ENCODE data around the gene CAMTA1.

DNA sequence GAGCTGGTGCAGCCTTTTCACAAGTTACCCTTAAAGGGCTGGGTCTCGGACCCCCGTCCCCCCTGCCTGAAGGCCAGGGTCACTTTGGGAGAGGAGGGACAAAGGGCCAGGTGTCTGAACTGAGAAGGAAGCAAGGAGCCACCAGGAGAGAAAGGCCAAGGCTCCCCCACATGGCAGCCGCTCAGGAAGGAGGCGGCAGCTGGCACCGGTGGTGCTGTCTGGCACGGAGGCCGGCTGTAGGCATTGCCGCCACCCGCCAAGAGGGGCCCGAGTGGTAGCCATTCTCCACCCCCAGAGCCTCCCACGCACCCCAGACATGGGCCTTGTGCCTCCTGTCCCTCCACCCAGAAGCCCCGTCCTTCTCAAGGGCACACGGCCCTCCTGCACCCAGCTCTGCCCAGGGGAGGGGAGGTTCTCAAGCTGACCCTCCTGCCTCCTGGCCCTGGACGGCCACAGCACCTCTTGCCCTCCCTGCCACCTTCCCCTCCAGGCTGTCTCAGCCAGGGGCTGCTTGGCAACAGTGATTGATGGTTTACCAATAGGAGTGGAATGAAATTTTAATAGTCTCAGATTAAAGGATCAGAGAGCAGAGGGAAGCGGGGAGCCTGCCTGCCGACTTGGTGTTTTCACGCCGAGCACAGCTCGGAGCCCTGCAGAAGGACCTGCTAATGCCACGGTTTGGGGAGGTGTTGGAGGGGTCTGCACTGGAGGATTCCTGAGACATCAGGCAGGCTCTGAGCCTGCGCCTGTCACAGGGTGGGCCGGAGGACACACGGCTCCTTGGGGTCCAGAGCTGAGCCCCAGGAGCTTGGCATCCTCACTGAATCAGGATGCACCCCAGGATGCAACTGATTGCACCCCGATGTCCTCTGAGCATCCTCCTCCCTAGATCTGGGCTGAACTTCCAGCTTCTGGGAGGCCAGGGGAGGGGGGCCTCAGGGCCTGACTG, 773.9 kb downstream of the CAMTA1 start:
- TF ChIP-seq, protein P1, sequence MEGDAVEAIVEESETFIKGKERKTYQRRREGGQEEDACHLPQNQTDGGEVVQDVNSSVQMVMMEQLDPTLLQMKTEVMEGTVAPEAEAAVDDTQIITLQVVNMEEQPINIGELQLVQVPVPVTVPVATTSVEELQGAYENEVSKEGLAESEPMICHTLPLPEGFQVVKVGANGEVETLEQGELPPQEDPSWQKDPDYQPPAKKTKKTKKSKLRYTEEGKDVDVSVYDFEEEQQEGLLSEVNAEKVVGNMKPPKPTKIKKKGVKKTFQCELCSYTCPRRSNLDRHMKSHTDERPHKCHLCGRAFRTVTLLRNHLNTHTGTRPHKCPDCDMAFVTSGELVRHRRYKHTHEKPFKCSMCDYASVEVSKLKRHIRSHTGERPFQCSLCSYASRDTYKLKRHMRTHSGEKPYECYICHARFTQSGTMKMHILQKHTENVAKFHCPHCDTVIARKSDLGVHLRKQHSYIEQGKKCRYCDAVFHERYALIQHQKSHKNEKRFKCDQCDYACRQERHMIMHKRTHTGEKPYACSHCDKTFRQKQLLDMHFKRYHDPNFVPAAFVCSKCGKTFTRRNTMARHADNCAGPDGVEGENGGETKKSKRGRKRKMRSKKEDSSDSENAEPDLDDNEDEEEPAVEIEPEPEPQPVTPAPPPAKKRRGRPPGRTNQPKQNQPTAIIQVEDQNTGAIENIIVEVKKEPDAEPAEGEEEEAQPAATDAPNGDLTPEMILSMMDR (IDR thresholded peaks at IDR 0.05), result no peak
- TF ChIP-seq POLR2A (IDR thresholded peaks at IDR 0.05), result no peak

Measured in stomach (tissue), 4 donors.